ENCODE data around the gene HSD11B1.

The HSD11B1 gene

GRCh38 chr1:209702832-209703231 lies 1.8 kb upstream of the HSD11B1 start:
- DNase-seq (ENCODE audit: low read depth), result no peak
- TF ChIP-seq CTCF (IDR thresholded peaks at IDR 0.05; ENCODE audit: control insufficient read depth, insufficient read depth, low read depth, low read length, missing control alignments), result no peak
- no peak overlapping the region for H3K4me3 ChIP-seq (ENCODE audit: control insufficient read depth, low read depth, low read length)

- DNase-seq (ENCODE audit: low read depth), result no peak
- no peak overlapping the region for H3K4me3 ChIP-seq (ENCODE audit: control insufficient read depth, low read depth, low read length)
- TF ChIP-seq CTCF (IDR thresholded peaks at IDR 0.05; ENCODE audit: control insufficient read depth, insufficient read depth, low read depth, low read length, missing control alignments), result no peak
Observed at GRCh38 chr1:209703834-209704504, 677 bp upstream of the HSD11B1 start.

- no peak for TF ChIP-seq CTCF (IDR thresholded peaks at IDR 0.05; ENCODE audit: control insufficient read depth, insufficient read depth, low read depth, low read length, missing control alignments)
- no peak for DNase-seq (ENCODE audit: low read depth)
- H3K4me3 ChIP-seq (ENCODE audit: control insufficient read depth, low read depth, low read length), result no peak overlapping the region
Observed at GRCh38 chr1:209705033-209705598, 470 bp downstream of the HSD11B1 start.

GRCh38 chr1:209706622-209707021 lies 2.0 kb downstream of the HSD11B1 start:
- no peak overlapping the region for H3K4me3 ChIP-seq (ENCODE audit: control insufficient read depth, low read depth, low read length)
- no peak for DNase-seq (ENCODE audit: low read depth)
- TF ChIP-seq CTCF (IDR thresholded peaks at IDR 0.05; ENCODE audit: control insufficient read depth, insufficient read depth, low read depth, low read length, missing control alignments), result no peak

- no peak for TF ChIP-seq CTCF (IDR thresholded peaks at IDR 0.05; ENCODE audit: control insufficient read depth, insufficient read depth, low read depth, low read length, missing control alignments)
- no peak overlapping the region for H3K4me3 ChIP-seq (ENCODE audit: control insufficient read depth, low read depth, low read length)
- DNase-seq (ENCODE audit: low read depth), result no peak
Observed at GRCh38 chr1:209707308-209707707, 2.7 kb downstream of the HSD11B1 start.

GRCh38 chr1:209708297-209708696 lies 3.7 kb downstream of the HSD11B1 start:
- no peak overlapping the region for H3K4me3 ChIP-seq (ENCODE audit: control insufficient read depth, low read depth, low read length)
- TF ChIP-seq CTCF (IDR thresholded peaks at IDR 0.05; ENCODE audit: control insufficient read depth, insufficient read depth, low read depth, low read length, missing control alignments), result no peak
- no peak for DNase-seq (ENCODE audit: low read depth)

All from AG09309 (cell line).